ENCODE results near the gene DGKZ. TPM values are rescaled to one million over a fixed set of nuclear protein-coding genes. Genes with fewer than 3 reads are reported as not detected.

DGKZ gene
- total RNA-seq, 4 donors from 2014 or later: 104 to 270 (median 200) TPM

GRCh38 chr11:46338988-46339666 is 8.1 kb upstream of the DGKZ start:
- DNase-seq: no peak
- Histone ChIP-seq H3K9me3 (no peaks in the 10 kb centered on the region), H3K36me3 (no peaks in the 10 kb centered on the region), H3K4me3 (peak overlapping the region in 1 of 4 donors; percentile 8), H3K27ac (peak overlapping the region in 3 of 4 donors; percentile 9 to 33 (median 17)), H3K4me1 (no peaks in the 10 kb centered on the region), H3K27me3 (no peaks in the 10 kb centered on the region)
- TF ChIP-seq POLR2A (IDR thresholded peaks at IDR 0.05) (no peak), CTCF (IDR thresholded peaks at IDR 0.05) (no peak)

- Histone ChIP-seq H3K4me1 (no peaks in the 10 kb centered on the region), H3K4me3 (no peak overlapping the region), H3K27ac (peak overlapping the region in 1 of 4 donors; percentile 33), H3K27me3 (no peaks in the 10 kb centered on the region), H3K9me3 (no peaks in the 10 kb centered on the region), H3K36me3 (no peaks in the 10 kb centered on the region)
- TF ChIP-seq CTCF (IDR thresholded peaks at IDR 0.05) (no peak), POLR2A (IDR thresholded peaks at IDR 0.05) (no peak)
- DNase-seq: no peak
Observed at GRCh38 chr11:46339816-46340215, 7.4 kb upstream of the DGKZ start.

GRCh38 chr11:46341454-46341853 is 5.8 kb upstream of the DGKZ start:
- DNase-seq: no peak
- Histone ChIP-seq H3K27me3 (no peaks in the 10 kb centered on the region), H3K4me1 (peaks cover 0 to 7% (median 7%) of the 10 kb centered on the region in 4 donors), H3K4me3 (no peak overlapping the region), H3K36me3 (no peaks in the 10 kb centered on the region), H3K9me3 (no peaks in the 10 kb centered on the region), H3K27ac (no peak overlapping the region)
- TF ChIP-seq CTCF (IDR thresholded peaks at IDR 0.05): no peak

- Histone ChIP-seq H3K36me3 (no peaks in the 10 kb centered on the region), H3K4me1 (peaks cover 0 to 13% (median 12%) of the 10 kb centered on the region in 4 donors), H3K4me3 (no peak overlapping the region), H3K27ac (peak overlapping the region in 1 of 4 donors; percentile 42), H3K27me3 (no peaks in the 10 kb centered on the region), H3K9me3 (no peaks in the 10 kb centered on the region)
- peak in 1 of 3 donors; percentile 43 for DNase-seq
- TF ChIP-seq POLR2A (IDR thresholded peaks at IDR 0.05): no peak
- no peak for TF ChIP-seq CTCF (IDR thresholded peaks at IDR 0.05)
Observed at GRCh38 chr11:46342239-46342638, 5.0 kb upstream of the DGKZ start.

- no peak for DNase-seq
- Histone ChIP-seq H3K36me3 (no peaks in the 10 kb centered on the region), H3K9me3 (no peaks in the 10 kb centered on the region), H3K27ac (no peak overlapping the region), H3K4me1 (peaks cover 0 to 19% (median 14%) of the 10 kb centered on the region in 4 donors), H3K4me3 (no peak overlapping the region), H3K27me3 (no peaks in the 10 kb centered on the region)
- no peak for TF ChIP-seq CTCF (IDR thresholded peaks at IDR 0.05)
- TF ChIP-seq POLR2A (IDR thresholded peaks at IDR 0.05): no peak
Observed at GRCh38 chr11:46343520-46343919, 3.7 kb upstream of the DGKZ start.

Measured in Peyer's patch (tissue), 4 donors.